Measurements from ENCODE around the gene CD47. TPM values are rescaled to one million over a fixed set of nuclear protein-coding genes. Genes with fewer than 3 reads are reported as not detected.

Gene CD47
- total and polyA plus RNA-seq, 2 of the 4 experiments (the other 2 are of a cell fraction): 45.9 to 52.0 TPM

DNA sequence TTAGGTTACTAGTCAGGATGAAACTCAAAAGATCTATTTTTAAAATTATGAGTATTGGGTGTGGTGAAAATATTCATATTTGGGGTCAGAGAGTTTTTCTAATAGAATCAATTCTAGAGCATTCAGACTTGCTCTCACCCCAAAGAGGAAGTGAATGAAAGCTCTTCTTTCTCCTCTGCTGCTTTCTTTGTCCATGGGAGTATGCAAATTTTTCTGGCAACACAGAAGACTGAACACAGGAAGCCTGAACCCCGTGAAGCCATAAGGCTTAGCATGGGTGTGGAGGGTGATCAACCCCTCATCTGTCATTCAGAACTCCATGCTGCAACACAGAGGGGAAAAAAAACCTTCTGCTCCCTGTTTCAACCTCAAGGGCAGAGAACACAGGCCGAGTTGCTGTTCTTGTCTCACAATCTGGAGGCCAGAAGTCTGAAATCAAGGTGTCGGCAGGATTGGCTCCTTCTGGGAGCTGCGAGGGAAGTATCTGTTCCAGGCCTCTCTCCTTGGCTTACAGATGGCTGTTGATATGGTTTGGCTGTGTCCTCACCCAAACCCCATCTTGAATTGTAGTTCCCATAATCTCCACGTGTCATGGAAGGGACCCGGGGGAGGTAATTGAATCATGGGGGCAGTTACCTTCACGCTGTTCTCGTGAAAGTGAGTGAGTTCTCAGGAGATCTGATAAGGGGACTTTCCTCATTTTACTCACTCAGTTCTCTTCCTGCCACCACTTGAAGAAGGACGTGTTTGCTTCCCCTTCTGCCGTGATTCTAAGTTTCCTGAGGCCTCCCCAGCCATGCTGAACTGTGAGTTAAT, 33.7 kb upstream of the CD47 start:
- no peak overlapping the region; the same call in 2 of the 3 replicates for H2BK15ac ChIP-seq (ENCODE audit: low read depth, low read length)
- ChIA-PET CTCF (no interaction called here), POLR2A (ENCODE audit: unreplicated experiment) (no interaction called here)
- H2AK9ac ChIP-seq (replicated peaks; ENCODE audit: low read depth, low read length, poor library complexity): no peak overlapping the region
- H3K27me3 ChIP-seq (ENCODE audit: control insufficient read depth, insufficient read depth, low read length): no peaks in the 10 kb centered on the region
- H2AK5ac ChIP-seq (ENCODE audit: low read depth, low read length): no peak overlapping the region
- no CpG with 5 or more reads among the region's 10 CpGs for WGBS, 2 experiments (ENCODE audit: extremely low coverage in 2 of 2, insufficient read length in 1 of 2)
- H3K4me2 ChIP-seq (ENCODE audit: low read depth, low read length): no peak overlapping the region
- 0 out of 4 replicates have a peak overlapping the region, but pooled peaks of 1 of the 2 experiments have one; percentile 57 for H4K8ac ChIP-seq (ENCODE audit: low read depth in 2 of 2, low read length in 2 of 2)
- peaks cover 4% of the 10 kb centered on the region; the same call in 1 of the 2 replicates for H3K4me1 ChIP-seq (ENCODE audit: control insufficient read depth, insufficient read depth, low read length)
- peak overlapping the region; percentile 12 for H3K14ac ChIP-seq (replicated peaks; ENCODE audit: low read depth, low read length)
- no peak overlapping the region for H3K23ac ChIP-seq (ENCODE audit: low read depth, low read length)
- no peak for DNase-seq
- peak overlapping the region; percentile 70 for H2BK20ac ChIP-seq (ENCODE audit: low read depth, low read length)
- in situ Hi-C loops (cut with MboI; ENCODE audit: low sequenced_read_pairs) (no loop called here), dilution Hi-C loops (cut with HindIII; ENCODE audit: low sequenced_read_pairs, unreplicated experiment) (no loop called here), intact Hi-C loops (cut with micrococcal nuclease) (loop anchor here (5.0 kb wide), 1 partner anchor 532 kb away; no protein-coding TSS in a partner anchor)
- no peaks in the 10 kb centered on the region for H3K79me1 ChIP-seq (ENCODE audit: low read depth in 1 of 2, low read length in 2 of 2)
- peak overlapping the region; percentile 19 for H3K4ac ChIP-seq (ENCODE audit: low read depth, low read length)
- peak overlapping the region; percentile 50 for H2AFZ ChIP-seq (replicated peaks; ENCODE audit: low read length, poor library complexity)
- peaks cover 9% of the 10 kb centered on the region for H3K9me1 ChIP-seq (ENCODE audit: insufficient read depth, low read length)
- TF ChIP-seq MAZ (IDR thresholded peaks at IDR 0.05; ENCODE audit: borderline replicate concordance, low read depth, low read length): no peak
- no peak overlapping the region for H4K91ac ChIP-seq (ENCODE audit: insufficient read depth, low read depth, low read length)
- ATAC-seq (ENCODE audit: low read depth): no peak
- peak overlapping the region; percentile 24; the same call in 1 of the 2 replicates for H4K5ac ChIP-seq (ENCODE audit: low read depth, low read length)
- H3K56ac ChIP-seq (ENCODE audit: extremely low read depth, insufficient read depth, low read length): no peak overlapping the region
- H3K36me3 ChIP-seq (ENCODE audit: control insufficient read depth, insufficient read depth, low read length): no peaks in the 10 kb centered on the region
- H3K9ac ChIP-seq (ENCODE audit: low read depth, low read length): no peak overlapping the region
- no peak overlapping the region for H3K4me3 ChIP-seq (ENCODE audit: insufficient read depth, low read depth, low read length)
- no peaks in the 10 kb centered on the region for H3K9me3 ChIP-seq (ENCODE audit: control insufficient read depth, insufficient read depth, low read length)
- H2BK5ac ChIP-seq (ENCODE audit: low read depth, low read length, poor library complexity, severe bottlenecking): no peak overlapping the region
- H2BK120ac ChIP-seq (ENCODE audit: low read depth, low read length): peak overlapping the region; percentile 59; the same call in 1 of the 2 replicates
- no peak overlapping the region for H3K27ac ChIP-seq (ENCODE audit: insufficient read depth, low read length)
- no peak overlapping the region for H3K18ac ChIP-seq (ENCODE audit: low read depth, low read length)
- no TSS peak for BruUV-seq (replicated peaks)
- H4K20me1 ChIP-seq (ENCODE audit: insufficient read depth, low read length): no peaks in the 10 kb centered on the region

Measured in IMR-90 (cell line).